D721Med (cell line): ENCODE results near the gene ROR2.
"Not testable (repeated sequence)": the region's sequence is repeated elsewhere in the genome, so short reads cannot be mapped to it uniquely, and the experiment has no call there.

Source experiments
- DNase-seq: peaks from one replicate; pipeline ENCODE4 v3.0.0; 2011; ENCODE audit warnings: low spot score; ENCODE audit not compliant: insufficient read length
- FAIRE-seq: peaks from 2 replicates; lab custom pipeline; 2011; peaks lifted over from hg19 to GRCh38; lab: Jason Lieb, UNC
- CTCF ChIP-seq: IDR thresholded peaks from 2 replicates; pipeline ENCODE4 v1.5.1; 2012; ENCODE audit warnings: mild to moderate bottlenecking, control low read depth; ENCODE audit not compliant: insufficient read depth; ENCODE audit errors: missing control alignments

Gene ROR2

GRCh38 chr9:91547081-91547480, 402.9 kb downstream of the ROR2 start:
- TF ChIP-seq CTCF = no peak
- FAIRE-seq (no peak), DNase-seq (no peak)

- TF ChIP-seq CTCF = no peak
- DNase-seq (no peak), FAIRE-seq (no peak)
Observed at GRCh38 chr9:91546574-91546973, 403.5 kb downstream of the ROR2 start.

- DNase-seq (no peak), FAIRE-seq (no peak)
- TF ChIP-seq CTCF = no peak
Observed at GRCh38 chr9:91541734-91542133, 408.3 kb downstream of the ROR2 start.

GRCh38 chr9:91540506-91540905, 409.5 kb downstream of the ROR2 start:
- DNase-seq, FAIRE-seq: not testable (repeated sequence)

- FAIRE-seq (no peak), DNase-seq (no peak)
- TF ChIP-seq CTCF = no peak
Observed at GRCh38 chr9:91536211-91536691, 413.8 kb downstream of the ROR2 start.

GRCh38 chr9:91534374-91534773, 415.7 kb downstream of the ROR2 start:
- no peak for FAIRE-seq
- DNase-seq = no peak
- TF ChIP-seq CTCF = no peak

- FAIRE-seq = no peak
- no peak for TF ChIP-seq CTCF
- DNase-seq = no peak
Observed at GRCh38 chr9:91533382-91533781, 416.6 kb downstream of the ROR2 start.

- DNase-seq = no peak
- no peak for TF ChIP-seq CTCF
- no peak for FAIRE-seq
Observed at GRCh38 chr9:91532325-91532724, 417.7 kb downstream of the ROR2 start.
